HG02623 (cell line): ENCODE measurements around the gene HDHD5.

ENCODE experiments used
- ATAC-seq: cut with Tn5 transposase; IDR thresholded peaks from one replicate; pipeline ENCODE4 v1.9.1; 2021; ENCODE audit warnings: moderate library complexity; ENCODE audit not compliant: unreplicated experiment

The HDHD5 gene

DNA sequence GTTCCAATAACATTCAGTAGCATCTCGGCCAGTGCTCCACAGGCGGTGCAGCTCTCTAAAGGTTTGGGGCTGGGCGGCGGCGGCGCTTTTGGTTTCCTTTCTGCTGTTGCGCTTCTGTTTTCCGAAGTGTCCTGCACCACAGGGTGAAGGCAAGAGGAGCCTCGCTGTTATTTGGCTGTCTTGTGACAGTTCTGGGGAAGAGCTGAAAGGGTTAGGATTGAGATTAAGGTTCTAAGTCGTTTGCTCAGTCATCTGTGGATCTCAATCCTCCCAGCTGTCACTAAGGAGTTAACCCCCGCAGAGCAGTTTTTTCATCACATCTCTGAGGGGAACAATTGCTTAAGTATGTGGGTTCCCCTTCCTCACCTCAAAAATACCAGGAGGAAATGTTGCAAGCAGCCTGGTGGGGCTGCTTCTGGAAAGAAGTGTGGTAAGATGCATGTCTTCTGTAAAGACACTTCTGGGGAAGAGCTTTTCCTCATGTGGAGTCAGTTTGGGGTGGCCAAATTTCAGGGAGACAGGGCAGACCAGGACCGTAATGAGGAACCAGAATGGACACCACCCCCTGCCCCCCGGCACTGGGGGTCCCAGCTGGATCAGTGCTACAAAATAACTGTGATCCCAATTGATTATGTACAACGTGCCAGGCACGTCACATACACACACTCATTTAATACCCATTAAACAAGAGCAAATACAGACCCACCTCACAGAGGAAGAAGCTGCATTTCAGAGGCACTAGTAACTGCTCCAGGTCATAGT, 52.1 kb downstream of the HDHD5 start:
- ATAC-seq = no peak

DNA sequence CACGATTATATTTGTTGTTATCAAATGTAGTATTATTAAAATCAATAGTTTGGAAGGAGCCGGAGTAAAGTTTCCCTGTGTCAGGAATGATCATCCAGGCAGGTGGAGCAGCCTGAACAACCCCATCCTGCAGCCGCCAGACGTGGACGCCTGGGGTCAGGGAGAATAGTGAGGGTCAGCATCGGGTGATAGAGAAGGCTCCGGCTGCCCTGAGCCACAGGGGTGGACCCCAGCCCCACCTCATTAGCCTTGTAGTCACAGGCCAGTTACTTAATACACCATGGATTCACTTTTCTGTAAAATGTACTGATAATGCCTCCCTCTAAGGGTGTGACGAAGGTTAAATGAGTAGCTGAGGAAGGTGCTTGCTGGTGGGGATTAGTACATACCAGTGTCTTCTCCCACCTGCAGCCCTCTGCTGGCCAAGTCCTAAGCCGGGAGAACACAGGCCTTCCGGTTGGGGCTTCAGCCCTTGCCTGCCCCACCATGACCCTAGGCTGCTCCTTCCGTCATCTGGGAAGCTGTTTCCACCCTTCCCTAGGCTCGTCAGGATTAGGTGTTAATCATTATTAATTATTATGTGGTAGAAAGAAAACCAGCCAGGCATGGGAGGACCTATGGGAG, 52.8 kb downstream of the HDHD5 start:
- ATAC-seq = no peak

DNA sequence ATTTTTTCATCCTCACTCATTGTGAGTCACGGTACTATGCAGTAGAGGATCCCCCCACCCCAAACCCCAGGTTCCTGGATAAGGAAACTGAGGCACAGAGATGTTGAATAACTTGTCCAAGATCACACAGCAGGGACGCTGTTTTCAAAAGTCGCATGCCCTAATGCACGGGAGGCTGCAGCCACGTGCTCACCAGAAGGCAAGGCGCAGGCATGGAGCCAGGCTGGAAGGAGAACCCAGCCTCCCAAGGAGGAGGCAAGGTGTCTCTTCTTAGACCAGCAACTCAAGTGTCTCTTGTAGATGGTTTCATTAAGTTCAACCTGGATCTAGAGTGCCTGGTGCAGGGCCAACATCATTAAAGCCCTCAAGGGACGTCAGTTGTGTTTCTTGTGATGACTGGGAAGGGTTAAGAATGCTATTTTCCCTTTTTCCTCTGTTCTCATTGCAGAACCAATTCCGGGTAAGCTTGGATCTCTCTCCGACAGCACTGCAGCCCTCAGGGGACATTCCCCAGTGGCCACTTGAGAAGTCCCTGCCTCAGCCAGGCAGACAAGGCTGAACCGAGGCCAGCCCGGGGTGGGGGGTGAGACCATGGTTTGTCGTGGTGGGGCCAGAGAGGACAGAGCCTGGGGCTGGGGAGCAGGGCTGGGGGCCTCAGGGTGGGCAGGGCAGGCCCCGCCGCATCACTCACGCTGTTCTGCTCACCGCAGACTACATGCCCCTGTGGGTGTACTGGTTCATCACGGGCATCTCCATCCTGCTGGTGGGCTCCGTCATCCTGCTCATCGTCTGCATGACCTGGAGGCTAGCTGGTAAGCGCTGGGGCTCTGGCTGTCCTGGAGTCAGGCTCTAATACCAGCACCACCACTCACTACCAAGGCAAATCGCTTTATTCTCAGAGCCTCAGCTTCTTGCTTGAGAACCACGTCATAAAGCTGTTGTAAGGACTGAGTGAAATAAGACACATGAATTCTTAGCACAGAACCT, 53.6 kb downstream of the HDHD5 start:
- ATAC-seq = no peak

DNA sequence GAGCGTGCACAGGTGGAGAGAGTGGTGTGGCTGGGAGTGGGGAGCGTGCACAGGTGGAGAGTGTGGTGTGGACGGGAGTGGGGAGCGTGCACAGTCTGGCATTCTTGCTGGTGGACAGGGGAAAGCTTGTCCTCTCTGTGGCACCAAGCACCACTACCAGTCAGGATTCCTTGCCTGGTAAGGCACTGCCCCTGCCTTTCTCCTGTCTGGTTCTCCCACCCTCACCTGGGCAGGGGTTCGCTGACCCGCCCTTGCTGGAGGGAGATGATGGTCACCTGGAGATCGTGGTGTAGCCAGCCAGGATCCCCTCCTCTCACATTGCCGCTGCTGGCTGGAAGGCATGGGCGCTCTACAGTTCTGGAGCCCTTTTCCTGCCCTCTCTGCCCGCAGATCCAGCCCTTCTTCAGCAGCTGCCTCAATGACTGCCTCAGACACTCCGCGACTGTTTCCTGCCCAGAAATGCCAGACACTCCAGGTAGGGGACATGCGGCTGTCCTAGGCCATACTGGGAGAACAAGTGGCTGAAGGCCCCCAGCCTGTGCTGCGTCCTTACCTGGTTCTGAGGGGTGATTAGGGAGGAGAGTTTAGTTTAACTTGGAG, 54.6 kb downstream of the HDHD5 start:
- no peak for ATAC-seq

DNA sequence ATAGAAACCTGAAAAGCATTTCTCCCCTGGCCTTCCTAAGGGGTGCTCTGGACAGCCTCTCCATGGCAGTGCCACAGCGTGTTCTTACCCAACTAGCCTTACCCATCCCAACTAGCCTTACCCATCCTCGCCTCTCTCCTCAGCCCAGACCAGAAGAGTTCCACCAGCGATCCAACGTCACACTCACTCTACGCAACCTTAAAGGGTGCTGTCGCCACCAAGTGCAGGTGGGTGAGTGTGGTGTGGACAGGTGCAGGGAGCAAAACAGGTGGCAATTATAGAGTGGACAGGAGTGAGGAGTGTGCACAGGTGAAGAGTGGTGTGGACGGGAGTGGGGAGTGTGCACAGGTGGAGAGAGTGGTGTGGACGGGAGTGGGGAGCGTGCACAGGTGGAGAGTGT, 55.7 kb downstream of the HDHD5 start:
- no peak for ATAC-seq

DNA sequence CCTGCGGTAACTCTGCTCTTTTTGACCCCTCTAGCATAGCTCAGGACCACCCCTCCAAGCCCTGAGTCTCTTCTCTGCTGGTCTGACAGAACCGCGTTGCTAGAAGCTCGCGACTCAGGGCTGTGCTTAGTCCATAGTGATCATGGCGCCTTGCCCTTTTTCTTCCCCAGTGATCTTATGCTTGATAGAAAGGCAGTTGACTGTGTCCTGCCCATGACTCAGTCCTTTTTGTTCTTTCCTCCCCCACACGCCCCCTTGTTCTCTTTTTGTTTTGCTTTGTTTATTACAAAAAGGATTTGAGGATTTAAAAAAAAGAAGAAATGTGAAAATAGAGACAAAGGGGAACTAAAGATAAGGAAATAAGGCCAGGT, 56.8 kb downstream of the HDHD5 start:
- no peak for ATAC-seq

DNA sequence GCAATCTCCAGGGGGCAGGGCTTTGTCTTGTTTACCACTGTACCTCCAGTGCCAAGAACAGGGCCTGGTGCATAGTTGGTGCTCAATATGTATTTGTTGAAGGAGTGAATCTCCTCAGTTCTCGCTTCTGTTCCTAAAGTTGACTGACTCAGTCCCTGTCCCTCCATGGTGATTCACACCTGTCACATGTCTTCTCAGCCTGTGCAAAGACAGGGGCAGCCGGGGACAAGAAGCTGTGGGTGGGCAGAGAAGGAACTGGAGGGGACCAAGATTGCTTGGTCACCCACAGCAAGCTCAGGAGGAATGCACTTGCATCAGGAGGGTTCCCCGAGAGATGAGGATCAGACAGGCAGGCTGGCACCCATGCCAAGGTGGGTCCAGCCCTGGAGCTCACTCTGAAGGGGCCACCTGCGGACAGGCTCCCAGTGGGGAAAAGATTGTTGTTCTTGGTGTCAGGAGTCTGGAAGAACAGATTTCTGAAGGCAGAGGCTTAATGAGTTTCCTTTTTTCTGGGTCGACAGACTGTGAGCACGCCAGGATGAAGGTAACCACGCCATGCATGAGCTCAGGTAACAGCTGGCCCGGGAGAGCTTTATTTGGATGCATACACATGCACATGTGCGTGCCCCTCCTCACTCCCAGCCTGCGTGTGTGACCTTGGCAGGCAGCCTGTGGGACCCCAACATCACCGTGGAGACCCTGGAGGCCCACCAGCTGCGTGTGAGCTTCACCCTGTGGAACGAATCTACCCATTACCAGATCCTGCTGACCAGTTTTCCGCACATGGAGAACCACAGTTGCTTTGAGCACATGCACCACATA, 57.4 kb downstream of the HDHD5 start:
- no peak for ATAC-seq

DNA sequence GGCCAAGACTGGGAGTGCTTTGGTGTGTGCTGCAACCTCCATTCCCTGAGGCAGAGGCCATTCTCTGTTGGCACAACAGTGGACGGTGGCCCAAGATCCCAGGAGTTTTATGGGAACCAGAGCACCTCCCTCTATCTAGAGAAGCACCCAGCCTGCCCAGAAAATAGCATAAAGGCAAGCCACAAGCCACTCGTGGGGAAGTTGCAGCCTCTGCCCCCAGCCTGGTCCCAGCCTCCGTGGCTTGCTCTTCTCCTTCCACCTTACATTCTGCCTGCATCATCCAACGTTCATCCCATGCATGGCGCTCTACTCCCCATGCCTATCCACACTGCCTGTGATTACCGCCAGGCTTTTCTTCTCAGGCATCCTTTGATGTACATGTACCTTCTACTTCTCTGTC, 58.5 kb downstream of the HDHD5 start:
- no peak for ATAC-seq

DNA sequence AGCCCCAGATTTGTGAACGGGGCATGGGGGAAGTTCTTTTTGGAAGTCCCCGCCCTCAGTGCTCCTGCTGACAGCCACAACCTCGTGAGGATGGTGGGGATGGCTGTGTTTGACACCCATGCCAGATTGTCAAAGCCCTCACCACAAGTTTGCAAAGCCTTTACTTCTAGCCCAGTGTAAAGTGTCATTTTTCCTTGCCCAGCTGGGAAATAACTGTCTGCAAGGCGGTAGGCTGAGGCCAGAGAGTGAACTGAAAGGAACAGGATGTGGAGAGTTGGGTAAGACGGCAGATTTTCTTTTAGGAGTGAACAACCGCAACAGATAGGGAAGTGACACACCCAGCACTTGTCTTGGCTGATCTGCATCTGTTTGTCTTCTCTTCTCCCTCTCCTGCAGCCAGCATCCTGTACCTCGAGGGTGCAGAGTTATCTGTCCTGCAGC, 60.7 kb downstream of the HDHD5 start:
- no peak for ATAC-seq

DNA sequence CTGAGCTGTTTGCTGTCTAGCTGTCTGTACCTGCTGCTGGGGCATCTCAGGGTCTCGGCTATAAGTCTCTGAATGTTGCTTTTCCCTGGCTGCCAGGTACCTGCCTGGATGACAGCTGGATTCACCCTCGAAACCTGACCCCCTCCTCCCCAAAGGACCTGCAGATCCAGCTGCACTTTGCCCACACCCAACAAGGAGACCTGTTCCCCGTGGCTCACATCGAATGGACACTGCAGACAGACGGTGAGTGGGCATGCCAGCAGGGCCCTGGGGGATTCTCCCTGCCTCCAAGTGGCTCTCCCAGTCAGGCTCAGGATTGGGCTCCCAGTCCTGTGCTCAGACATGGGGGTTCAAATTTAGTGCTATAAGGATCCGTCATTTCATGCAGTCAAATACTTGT, 61.4 kb downstream of the HDHD5 start:
- ATAC-seq = no peak

DNA sequence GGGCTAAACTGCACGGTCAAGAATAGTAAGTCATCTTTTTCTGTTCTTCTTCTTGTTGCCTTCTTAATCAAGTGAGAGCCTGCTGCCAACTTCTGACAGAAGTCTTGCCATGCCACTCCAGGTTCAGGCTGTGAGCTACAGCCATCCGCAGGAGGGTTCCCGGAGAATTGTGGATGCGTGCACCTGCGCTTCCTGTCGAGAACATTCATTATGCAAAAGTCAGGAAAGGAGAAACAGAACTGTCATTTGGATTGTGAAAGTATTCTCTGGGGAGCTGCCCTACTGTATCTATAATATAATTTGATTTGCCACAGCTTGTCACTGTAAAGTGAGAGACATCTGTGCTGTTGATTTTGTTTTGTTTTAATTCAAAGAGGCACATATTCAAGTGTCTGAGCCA, 62.0 kb downstream of the HDHD5 start:
- no peak for ATAC-seq

DNA sequence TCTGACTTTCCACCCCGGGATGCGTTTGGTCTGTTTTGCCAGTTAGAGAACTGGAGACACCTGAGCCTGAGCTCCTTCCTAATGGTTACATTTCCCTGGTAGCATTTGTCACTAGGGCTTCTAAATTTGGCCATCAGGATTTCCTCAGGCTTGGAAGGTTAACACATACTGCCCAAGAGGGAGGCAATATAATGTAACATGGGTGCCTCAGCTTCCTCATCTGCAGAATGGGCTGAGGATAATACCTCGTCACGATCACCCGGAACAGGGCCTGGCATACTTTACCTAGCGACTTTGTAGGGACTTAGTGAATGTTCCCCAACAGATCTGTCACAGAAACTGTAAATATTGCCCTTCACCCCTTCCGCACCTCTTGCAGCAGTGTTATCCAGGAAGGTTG, 63.0 kb downstream of the HDHD5 start:
- no peak for ATAC-seq

DNA sequence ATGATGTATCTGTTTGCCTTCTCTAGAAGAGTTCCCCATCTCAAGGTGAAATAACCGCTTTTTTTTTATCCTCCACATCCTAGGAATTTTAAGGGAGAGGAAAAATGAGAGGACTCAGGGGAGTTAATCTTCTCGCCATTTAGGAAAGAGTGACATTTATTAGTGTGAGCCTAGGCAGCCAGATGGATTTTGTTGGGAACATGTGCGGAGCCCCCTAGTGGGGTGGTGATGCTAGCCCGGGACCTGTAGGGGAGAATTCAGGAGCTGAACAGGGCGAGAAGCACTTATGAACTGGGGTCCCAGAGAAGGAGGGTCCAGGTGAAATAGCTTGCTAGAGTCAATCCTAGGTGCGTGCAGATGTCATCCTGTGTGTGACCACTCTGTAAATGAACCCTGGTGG, 63.5 kb downstream of the HDHD5 start:
- ATAC-seq = no peak

DNA sequence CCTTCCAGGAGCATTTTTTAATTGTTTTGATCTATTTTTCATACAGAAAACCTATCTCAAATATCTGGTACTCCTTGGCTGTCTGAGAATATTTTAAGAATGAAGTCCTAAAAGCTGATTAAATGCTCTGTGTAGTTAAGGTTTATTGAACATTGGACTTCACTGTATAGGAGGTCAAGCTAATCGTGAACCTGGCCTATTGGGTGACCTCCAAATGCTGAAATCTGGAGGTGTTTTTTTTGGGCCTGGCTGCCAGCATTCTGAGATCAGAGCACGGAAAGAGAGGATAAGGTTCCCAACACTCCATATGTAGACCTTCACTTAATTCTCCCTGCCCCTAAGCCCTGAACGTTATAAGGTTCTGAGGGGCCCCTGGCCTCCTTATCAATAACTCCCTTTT, 66.0 kb downstream of the HDHD5 start:
- ATAC-seq = no peak

DNA sequence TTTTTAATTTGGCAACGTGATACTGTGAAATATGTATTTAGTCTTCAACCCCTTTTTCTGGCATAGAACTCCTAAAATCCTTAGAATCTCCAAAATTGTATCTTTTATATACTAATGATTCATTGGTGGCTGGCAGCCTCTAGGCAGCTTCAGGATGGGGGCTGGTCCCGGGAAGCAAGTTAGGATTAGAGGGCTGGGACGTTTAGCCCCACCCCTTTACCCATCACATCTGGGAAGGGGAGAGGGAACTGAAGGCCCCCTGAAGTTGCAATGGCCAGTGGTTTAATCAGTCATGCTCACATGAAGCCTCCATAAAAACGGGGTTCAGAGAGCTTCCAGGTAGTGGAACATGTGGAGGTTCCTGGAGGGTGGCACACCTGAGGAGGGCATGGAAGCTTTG, 67.2 kb downstream of the HDHD5 start:
- ATAC-seq = no peak

DNA sequence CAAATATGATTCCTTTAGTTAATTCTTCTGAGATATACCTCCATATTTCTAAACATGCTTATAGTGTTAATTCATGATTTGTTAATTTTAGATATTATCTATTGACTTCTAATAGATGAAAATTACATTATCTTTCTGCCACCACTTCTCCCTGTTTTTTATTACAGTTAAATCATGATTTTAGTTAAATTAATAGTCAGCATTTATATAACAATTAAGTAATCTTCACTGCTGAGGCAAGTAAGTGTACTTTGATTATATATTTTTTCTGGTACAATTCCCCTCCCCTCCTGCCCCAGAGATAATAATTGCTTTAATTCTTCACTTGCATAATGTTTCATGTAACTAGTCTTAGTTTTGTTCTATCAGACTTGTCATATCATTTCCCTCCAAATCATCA, 68.5 kb downstream of the HDHD5 start:
- no peak for ATAC-seq
